ENCODE results near the gene EIF4G3. TPM values are rescaled to one million over a fixed set of nuclear protein-coding genes. Genes with fewer than 3 reads are reported as not detected.

EIF4G3 gene
- total RNA-seq, 1 experiment from 2014 or later, result 72.0 TPM

DNA sequence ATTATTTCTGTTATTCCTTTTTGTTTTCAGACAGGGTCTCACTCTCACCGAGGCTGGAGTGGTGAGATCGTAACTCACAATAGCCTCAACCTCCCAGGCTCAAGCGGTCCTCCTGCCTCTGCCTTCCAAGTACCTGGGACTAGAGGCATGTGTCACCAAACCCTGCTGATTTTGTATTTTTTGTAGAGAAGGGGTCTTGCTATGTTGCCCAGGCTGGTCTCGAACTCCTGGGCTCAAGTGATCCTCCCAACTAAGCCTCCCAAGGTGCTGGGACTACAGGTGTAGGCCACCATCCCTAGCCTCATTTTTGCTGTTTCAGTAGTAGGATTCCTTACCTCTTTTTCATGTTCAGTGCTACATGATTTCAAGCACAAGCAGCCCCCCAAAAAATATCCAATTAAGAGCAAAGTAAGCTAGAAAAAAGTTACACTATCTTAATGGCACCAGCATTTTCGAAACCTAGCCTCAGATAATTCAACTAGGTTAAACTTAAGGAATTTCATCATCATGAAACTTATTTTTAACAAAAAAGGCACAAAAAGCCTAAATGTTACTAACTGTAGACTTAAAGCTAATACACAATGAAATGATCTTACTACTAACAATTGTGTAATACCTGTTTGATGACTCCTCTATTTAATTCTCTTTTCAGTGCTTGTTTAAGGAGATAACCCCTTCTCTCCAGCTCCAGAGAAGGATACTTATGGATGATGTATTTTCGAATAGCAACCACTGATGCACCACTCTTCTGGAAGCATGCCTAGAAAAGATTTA, 406.2 kb downstream of the EIF4G3 start:
- no peaks in the 10 kb centered on the region for H3K79me2 ChIP-seq (ENCODE audit: insufficient read depth, low read length)
- H3K9ac ChIP-seq (ENCODE audit: extremely low read depth, insufficient read length, low read length), result no peak overlapping the region
- H3K79me1 ChIP-seq (ENCODE audit: insufficient read depth, low read depth, low read length, poor library complexity, severe bottlenecking), result no peaks in the 10 kb centered on the region
- no peak overlapping the region for H3K4ac ChIP-seq (ENCODE audit: low read depth, low read length)
- TF ChIP-seq, protein P1, sequence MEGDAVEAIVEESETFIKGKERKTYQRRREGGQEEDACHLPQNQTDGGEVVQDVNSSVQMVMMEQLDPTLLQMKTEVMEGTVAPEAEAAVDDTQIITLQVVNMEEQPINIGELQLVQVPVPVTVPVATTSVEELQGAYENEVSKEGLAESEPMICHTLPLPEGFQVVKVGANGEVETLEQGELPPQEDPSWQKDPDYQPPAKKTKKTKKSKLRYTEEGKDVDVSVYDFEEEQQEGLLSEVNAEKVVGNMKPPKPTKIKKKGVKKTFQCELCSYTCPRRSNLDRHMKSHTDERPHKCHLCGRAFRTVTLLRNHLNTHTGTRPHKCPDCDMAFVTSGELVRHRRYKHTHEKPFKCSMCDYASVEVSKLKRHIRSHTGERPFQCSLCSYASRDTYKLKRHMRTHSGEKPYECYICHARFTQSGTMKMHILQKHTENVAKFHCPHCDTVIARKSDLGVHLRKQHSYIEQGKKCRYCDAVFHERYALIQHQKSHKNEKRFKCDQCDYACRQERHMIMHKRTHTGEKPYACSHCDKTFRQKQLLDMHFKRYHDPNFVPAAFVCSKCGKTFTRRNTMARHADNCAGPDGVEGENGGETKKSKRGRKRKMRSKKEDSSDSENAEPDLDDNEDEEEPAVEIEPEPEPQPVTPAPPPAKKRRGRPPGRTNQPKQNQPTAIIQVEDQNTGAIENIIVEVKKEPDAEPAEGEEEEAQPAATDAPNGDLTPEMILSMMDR (conservative IDR thresholded peaks at IDR 0.05), result no peak
- H2AFZ ChIP-seq (ENCODE audit: low read length), result no peak overlapping the region
- H4K91ac ChIP-seq (ENCODE audit: insufficient read length, low read depth, low read length), result no peak overlapping the region
- no peak overlapping the region for H3K14ac ChIP-seq (ENCODE audit: insufficient read depth, low read length)
- H3K4me2 ChIP-seq (ENCODE audit: insufficient read depth, insufficient read length, low read length), result no peak overlapping the region
- no peak for DNase-seq
- no peak overlapping the region for H3T11ph ChIP-seq (ENCODE audit: low read length)
- no peaks in the 10 kb centered on the region for H3K23me2 ChIP-seq (ENCODE audit: insufficient read length, low read depth, low read length, poor library complexity, severe bottlenecking)
- H3K9me3 ChIP-seq (ENCODE audit: control insufficient read depth, low read depth, low read length), result no peaks in the 10 kb centered on the region
- H4K20me1 ChIP-seq (ENCODE audit: control insufficient read depth, insufficient read depth, insufficient read length), result no peaks in the 10 kb centered on the region
- Mint-ChIP-seq H3K9me3 (no peaks in the 10 kb centered on the region), H3K27ac (no peak overlapping the region), H3K4me1 (no peaks in the 10 kb centered on the region), H3K27me3 (ENCODE audit: low read depth) (no peaks in the 10 kb centered on the region), H3K36me3 (ENCODE audit: insufficient read depth in 1 of 3, low read depth in 3 of 3) (peaks cover 28 to 89% (median 71%) of the 10 kb centered on the region in 3 experiments), H3K4me3 (no peak overlapping the region)
- H2BK120ac ChIP-seq (ENCODE audit: low read depth, low read length, poor library complexity, severe bottlenecking), result no peak overlapping the region
- H4K5ac ChIP-seq (ENCODE audit: insufficient read length, low read depth, low read length), result no peak overlapping the region
- no peaks in the 10 kb centered on the region for H3K27me3 ChIP-seq (ENCODE audit: insufficient read depth, low read length)
- H2AK5ac ChIP-seq (ENCODE audit: insufficient read length, low read length), result no peak overlapping the region
- H2BK15ac ChIP-seq (ENCODE audit: low read depth, low read length), result no peak overlapping the region
- no peak overlapping the region for H2BK20ac ChIP-seq (ENCODE audit: low read depth, low read length, poor library complexity, severe bottlenecking)
- no peak overlapping the region for H3K56ac ChIP-seq (ENCODE audit: insufficient read length, low read depth, low read length)
- H3K18ac ChIP-seq (ENCODE audit: insufficient read length, low read depth, low read length), result no peak overlapping the region
- no peak overlapping the region for H3K27ac ChIP-seq (ENCODE audit: insufficient read length, low read depth, low read length)
- no peak overlapping the region for H2BK5ac ChIP-seq (ENCODE audit: insufficient read length, low read length)
- no peak overlapping the region for H2BK12ac ChIP-seq (ENCODE audit: insufficient read length, low read depth, low read length)
- WGBS (ENCODE audit: extremely low coverage, insufficient read length, low lambda C conversion rate), result no CpG with 5 or more reads among the region's 6 CpGs
- H3K4me1 ChIP-seq (ENCODE audit: insufficient read depth, low read length), result no peaks in the 10 kb centered on the region
- H3K23ac ChIP-seq (ENCODE audit: insufficient read length, low read depth, low read length), result no peak overlapping the region
- H4K8ac ChIP-seq (replicated peaks; ENCODE audit: insufficient read length, low read depth, low read length), result no peak overlapping the region
